K562 (cell line): ENCODE data around the gene ACHE. TPM values are rescaled to one million over a fixed set of nuclear protein-coding genes. Genes with fewer than 3 reads are reported as not detected.

ENCODE experiments used
- ASH1L ChIP-seq: fragments of 450-650 bp; IDR thresholded peaks from 2 replicates; pipeline ENCODE4 v1.6.1; 2018; ENCODE audit warnings: borderline replicate concordance, mild to moderate bottlenecking, low read depth; ENCODE audit not compliant: partially characterized antibody
- BHLHE40 ChIP-seq: IDR thresholded peaks from 2 replicates; pipeline ENCODE4 v1.6.1; 2011; ENCODE audit warnings: low read length, improper control_type of control experiment
- FOXP1 ChIP-seq: sonication (generic); formaldehyde crosslinking; IDR thresholded peaks from 2 replicates; pipeline ENCODE4 v1.8.0; 2022; ENCODE audit warnings: mild to moderate bottlenecking, missing genetic modification reagents
- HLTF ChIP-seq: fragments of 450-650 bp; IDR thresholded peaks from 2 replicates; pipeline ENCODE4 v1.6.1; 2016
- HNRNPLL ChIP-seq: fragments of 200-400 bp; formaldehyde crosslinking; IDR thresholded peaks from 2 replicates; pipeline ENCODE4 v1.6.1; 2017; ENCODE audit warnings: low read length, low read depth, mild to moderate bottlenecking; ENCODE audit not compliant: poor library complexity, severe bottlenecking
- IRF2 ChIP-seq: sonication (generic); formaldehyde crosslinking; IDR thresholded peaks from 2 replicates; pipeline ENCODE4 v1.8.1; 2022; ENCODE audit warnings: mild to moderate bottlenecking, missing genetic modification reagents
- NFE2 ChIP-seq: IDR thresholded peaks from 2 replicates; pipeline ENCODE4 v1.6.1; 2014; ENCODE audit warnings: antibody characterized with exemption, low read depth
- PCBP1 ChIP-seq: fragments of 200-400 bp; formaldehyde crosslinking; IDR thresholded peaks from 2 replicates; pipeline ENCODE4 v1.6.1; 2018; ENCODE audit warnings: mild to moderate bottlenecking, low read depth, low read length; ENCODE audit not compliant: poor library complexity, severe bottlenecking
- PPARD ChIP-seq: fragments of 250-450 bp; sonication (Bioruptor Pico); IDR thresholded peaks from 2 replicates; pipeline ENCODE4 v1.8.0; 2022; ENCODE audit warnings: inconsistent platforms, mild to moderate bottlenecking, moderate library complexity
- SRF ChIP-seq, 2 experiments: fragments of 250-450, 450-650 bp in 1 of 2; sonication (Bioruptor Pico) in 1 of 2; sonication (generic) in 1 of 2; formaldehyde crosslinking; IDR thresholded peaks; 2 replicates each; pipeline versions ENCODE4 v1.5.0 to v1.5.1; 2020 to 2022; ENCODE audit warnings: mild to moderate bottlenecking in 1 of 2, missing genetic modification reagents in 1 of 2
- TAF15 ChIP-seq: fragments of 200-400 bp; formaldehyde crosslinking; IDR thresholded peaks from 2 replicates; pipeline ENCODE4 v1.6.1; 2017; ENCODE audit warnings: mild to moderate bottlenecking, low read depth, low read length, moderate library complexity
- TAF9B ChIP-seq: fragments of 450-650 bp; IDR thresholded peaks from 2 replicates; pipeline ENCODE4 v1.6.1; 2018; ENCODE audit warnings: mild to moderate bottlenecking; ENCODE audit not compliant: partially characterized antibody
- TBP ChIP-seq: optimal IDR thresholded peaks from 2 replicates; pipeline ENCODE3; 2011; ENCODE audit warnings: low read depth, low read length, improper control_type of control experiment
- TRIM28 ChIP-seq: fragments of 450-650 bp; IDR thresholded peaks from 2 replicates; pipeline ENCODE4 v1.6.1; 2017
- ZNF165 ChIP-seq: fragments of 250-450 bp; sonication (Bioruptor Pico); IDR thresholded peaks from 2 replicates; pipeline ENCODE4 v1.4.0; 2020; ENCODE audit warnings: borderline replicate concordance
- ZNF347 ChIP-seq: fragments of 450-650 bp; formaldehyde crosslinking; IDR thresholded peaks from 2 replicates; pipeline ENCODE4 v1.4.0; 2020; ENCODE audit warnings: low read depth, mild to moderate bottlenecking, moderate library complexity
- ZNF384 ChIP-seq: IDR thresholded peaks from 2 replicates; pipeline ENCODE4 v1.6.1; 2012; ENCODE audit warnings: low read depth, low read length, improper control_type of control experiment
- ZNF780A ChIP-seq: fragments of 250-450 bp; sonication (Bioruptor Pico); IDR thresholded peaks from 2 replicates; pipeline ENCODE4 v1.5.0; 2021; ENCODE audit warnings: mild to moderate bottlenecking
- ZNF830 ChIP-seq: fragments of 250-450 bp; sonication (Bioruptor Pico); IDR thresholded peaks from 2 replicates; pipeline ENCODE4 v1.5.0; 2021; ENCODE audit warnings: mild to moderate bottlenecking
- polyA plus RNA-seq, 8 experiments: library from polyadenylated mRNA; depleted of rRNA in 4 of 8; stranded (reverse) in 5 of 8; unstranded in 3 of 8; fragments of >200 nt; fragmentation: Nextera tagmentation in 2 of 8; fragmentation: Illumina TruSeq in 1 of 8; extraction: Ambion mirVana in 2 of 8; extraction: Trizol in 1 of 8; gene quantifications; 2 replicates each; pipeline versions ENCODE4 v1.2.1 to v1.2.3, GENCODE V29; 2011 to 2014; ENCODE audit warnings: inconsistent platforms in 1 of 8, missing spikeins in 1 of 8
- total RNA-seq, 7 experiments: library from RNA; depleted of rRNA in 6 of 7; stranded (reverse); fragments of >200 nt in 6 of 7; fragmentation: Illumina TruSeq in 2 of 7; extraction: Trizol in 2 of 7; gene quantifications; 2 replicates each; pipeline versions ENCODE4 v1.2.1 to v1.2.3, GENCODE V29; 2011 to 2021; ENCODE audit warnings: low replicate concordance in 1 of 7
- TF ChIP-seq, protein P1 (sequence below), 2 experiments: fragments of 450-650 bp in 1 of 2; sonication (generic) in 1 of 2; formaldehyde crosslinking in 1 of 2; IDR thresholded peaks; 2 replicates each; pipeline versions ENCODE4 v1.7.1 to v1.9.0; 2016 to 2022; ENCODE audit warnings: inconsistent platforms in 1 of 2, mild to moderate bottlenecking in 1 of 2, missing genetic modification reagents in 1 of 2
- TF ChIP-seq, protein P2 (sequence below): sonication (generic); formaldehyde crosslinking; IDR thresholded peaks from 2 replicates; pipeline ENCODE4 v1.9.0; 2022; ENCODE audit warnings: mild to moderate bottlenecking, missing genetic modification reagents

The ACHE gene
- total and polyA plus RNA-seq, 9 of the 15 experiments (the other 6 are each of a cell fraction or from before 2014, with no cell fraction given) = 0.04 to 8.8 (median 1.9) TPM

DNA sequence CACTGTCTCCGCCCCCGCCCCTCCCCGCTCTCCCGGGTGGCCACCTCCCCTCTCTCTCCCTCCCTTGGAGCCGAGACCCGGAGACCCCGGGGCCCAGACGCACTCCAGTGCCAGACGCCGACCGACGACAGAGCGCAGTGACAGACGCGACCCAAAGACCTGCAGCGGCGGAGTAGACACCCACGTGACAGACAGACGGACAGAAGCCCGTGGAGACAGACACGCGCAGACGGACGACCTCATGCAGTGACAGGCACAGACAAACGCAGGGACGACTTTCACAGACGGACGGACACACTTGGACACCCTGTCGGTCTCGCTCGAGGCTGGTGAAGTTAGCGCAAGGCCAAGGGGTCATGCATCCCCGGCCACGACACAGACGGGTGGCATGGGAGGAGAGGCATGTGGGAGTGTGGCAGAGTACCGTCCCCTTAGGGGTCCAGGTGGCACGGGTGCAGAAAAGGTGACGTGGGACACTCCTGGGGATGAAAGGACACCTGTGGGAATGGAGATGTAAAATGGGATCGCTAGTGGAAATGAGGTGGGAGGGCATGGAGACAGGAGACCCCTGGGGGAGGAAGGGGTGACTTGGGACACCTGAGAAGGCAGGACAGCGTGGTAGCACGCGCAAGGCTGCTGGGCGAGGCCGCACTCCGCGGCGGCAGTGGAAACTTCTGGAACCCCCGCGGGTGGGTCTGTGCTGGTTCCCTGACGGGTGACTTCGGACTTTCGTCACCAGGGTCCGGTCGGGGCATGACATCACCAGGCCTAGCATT, 456 bp upstream of the ACHE start (continued):
- TF ChIP-seq, protein P1, sequence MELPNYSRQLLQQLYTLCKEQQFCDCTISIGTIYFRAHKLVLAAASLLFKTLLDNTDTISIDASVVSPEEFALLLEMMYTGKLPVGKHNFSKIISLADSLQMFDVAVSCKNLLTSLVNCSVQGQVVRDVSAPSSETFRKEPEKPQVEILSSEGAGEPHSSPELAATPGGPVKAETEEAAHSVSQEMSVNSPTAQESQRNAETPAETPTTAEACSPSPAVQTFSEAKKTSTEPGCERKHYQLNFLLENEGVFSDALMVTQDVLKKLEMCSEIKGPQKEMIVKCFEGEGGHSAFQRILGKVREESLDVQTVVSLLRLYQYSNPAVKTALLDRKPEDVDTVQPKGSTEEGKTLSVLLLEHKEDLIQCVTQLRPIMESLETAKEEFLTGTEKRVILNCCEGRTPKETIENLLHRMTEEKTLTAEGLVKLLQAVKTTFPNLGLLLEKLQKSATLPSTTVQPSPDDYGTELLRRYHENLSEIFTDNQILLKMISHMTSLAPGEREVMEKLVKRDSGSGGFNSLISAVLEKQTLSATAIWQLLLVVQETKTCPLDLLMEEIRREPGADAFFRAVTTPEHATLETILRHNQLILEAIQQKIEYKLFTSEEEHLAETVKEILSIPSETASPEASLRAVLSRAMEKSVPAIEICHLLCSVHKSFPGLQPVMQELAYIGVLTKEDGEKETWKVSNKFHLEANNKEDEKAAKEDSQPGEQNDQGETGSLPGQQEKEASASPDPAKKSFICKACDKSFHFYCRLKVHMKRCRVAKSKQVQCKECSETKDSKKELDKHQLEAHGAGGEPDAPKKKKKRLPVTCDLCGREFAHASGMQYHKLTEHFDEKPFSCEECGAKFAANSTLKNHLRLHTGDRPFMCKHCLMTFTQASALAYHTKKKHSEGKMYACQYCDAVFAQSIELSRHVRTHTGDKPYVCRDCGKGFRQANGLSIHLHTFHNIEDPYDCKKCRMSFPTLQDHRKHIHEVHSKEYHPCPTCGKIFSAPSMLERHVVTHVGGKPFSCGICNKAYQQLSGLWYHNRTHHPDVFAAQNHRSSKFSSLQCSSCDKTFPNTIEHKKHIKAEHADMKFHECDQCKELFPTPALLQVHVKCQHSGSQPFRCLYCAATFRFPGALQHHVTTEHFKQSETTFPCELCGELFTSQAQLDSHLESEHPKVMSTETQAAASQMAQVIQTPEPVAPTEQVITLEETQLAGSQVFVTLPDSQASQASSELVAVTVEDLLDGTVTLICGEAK (IDR thresholded peaks at IDR 0.05) = no peak
- TF ChIP-seq, protein P1 (CRISPR knock-in tag; IDR thresholded peaks at IDR 0.05) = no peak
- TF ChIP-seq BHLHE40 = peak; percentile 22; the same call in 1 of the 2 replicates
- TF ChIP-seq ZNF830 (CRISPR knock-in tag) = no peak
- no peak for TF ChIP-seq ZNF165 (CRISPR knock-in tag)
- TF ChIP-seq SRF (CRISPR knock-in tag; IDR thresholded peaks at IDR 0.05) = no peak
- no peak for TF ChIP-seq ZNF347
- TF ChIP-seq FOXP1 (CRISPR knock-in tag) = no peak
- TF ChIP-seq PPARD (CRISPR knock-in tag) = no peak
- TF ChIP-seq HNRNPLL = no peak
- TF ChIP-seq TBP = peak; percentile 62
- no peak for TF ChIP-seq ASH1L
- TF ChIP-seq TRIM28 = no peak
- TF ChIP-seq, protein P2, sequence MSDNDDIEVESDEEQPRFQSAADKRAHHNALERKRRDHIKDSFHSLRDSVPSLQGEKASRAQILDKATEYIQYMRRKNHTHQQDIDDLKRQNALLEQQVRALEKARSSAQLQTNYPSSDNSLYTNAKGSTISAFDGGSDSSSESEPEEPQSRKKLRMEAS (CRISPR knock-in tag) = peak; percentile 68
- no peak for TF ChIP-seq ZNF780A (CRISPR knock-in tag)
- TF ChIP-seq PCBP1 = no peak
- peak; percentile 78 for TF ChIP-seq HLTF
- TF ChIP-seq ZNF384 = no peak
- TF ChIP-seq IRF2 (CRISPR knock-in tag) = no peak
- TF ChIP-seq TAF9B = no peak
- no peak for TF ChIP-seq TAF15
- no peak for TF ChIP-seq NFE2
